Thyroid gland (tissue), 4 donors: ENCODE measurements around the gene STAT6.

Experiments used
- CTCF ChIP-seq, 6 experiments: fragments of 200-600 bp in 3 of 6; fragments of 450-650 bp in 3 of 6; sonication (generic) in 3 of 6; IDR thresholded peaks; one replicate each; pipeline ENCODE4 v1.5.1; 2016 to 2019; ENCODE audit warnings: antibody characterized with exemption in 6 of 6, mild to moderate bottlenecking in 2 of 6, inconsistent platforms in 1 of 6, moderate library complexity in 1 of 6
- POLR2A ChIP-seq, 2 donors: fragments of 450-650 bp; IDR thresholded peaks; one replicate each; pipeline ENCODE4 v1.6.1; 2017; ENCODE audit warnings: antibody characterized with exemption in 2 of 2, mild to moderate bottlenecking in 2 of 2, moderate library complexity in 1 of 2

GRCh38 chr12:57079821-57080220 is 31.3 kb downstream of the STAT6 start:
- no peak for TF ChIP-seq POLR2A (IDR thresholded peaks at IDR 0.05)
- no peak for TF ChIP-seq CTCF (IDR thresholded peaks at IDR 0.05)
